ENCODE data around the gene ASMTL.
"Not testable (repeated sequence)": the region's sequence is repeated elsewhere in the genome, so short reads cannot be mapped to it uniquely, and the experiment has no call there.

ASMTL gene

DNA sequence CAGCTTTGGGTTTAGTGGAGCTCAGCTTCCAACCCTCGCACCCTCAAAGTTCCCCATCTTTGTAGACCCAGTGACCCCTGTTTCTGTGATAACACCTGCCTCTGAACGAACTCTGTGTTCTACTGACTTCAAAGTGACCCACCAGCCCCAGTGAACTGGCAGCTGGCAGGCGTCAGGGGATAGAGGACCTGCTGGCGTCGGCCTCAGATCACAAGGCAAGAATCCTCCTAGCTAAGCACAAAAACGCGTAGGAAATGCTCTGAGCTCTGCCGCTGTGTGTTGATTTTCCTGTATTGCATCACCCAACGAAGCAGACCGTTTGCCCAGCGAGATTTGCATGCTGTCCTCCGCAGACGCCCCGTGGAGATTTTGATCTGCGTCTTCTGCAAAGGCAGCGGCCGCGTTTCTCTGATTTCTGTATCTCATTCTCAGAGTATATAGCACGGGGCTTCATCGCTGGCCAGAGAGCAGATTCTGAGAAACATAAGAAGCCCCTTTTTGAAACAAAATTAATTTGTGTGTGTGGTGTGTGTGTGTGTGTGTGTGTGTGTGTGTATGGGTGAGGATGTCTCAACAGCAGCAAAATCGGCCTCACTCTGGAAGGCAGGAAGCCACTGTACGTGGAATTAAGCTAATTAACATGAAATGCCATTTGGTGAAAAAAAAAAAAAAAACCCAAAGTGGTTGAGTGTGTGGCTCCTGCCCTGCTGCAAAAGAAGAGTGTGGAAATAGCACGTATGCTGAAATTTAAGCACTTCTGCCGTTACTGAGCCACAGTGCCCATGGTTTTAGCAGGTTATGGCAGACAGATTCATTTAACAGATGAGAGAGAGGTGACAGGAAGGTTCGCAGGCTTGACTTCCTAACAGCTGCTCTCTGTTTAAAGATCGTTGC lies 29.2 kb upstream of the ASMTL start:
- peak; percentile 93 for DNase-seq (ENCODE audit: low spot score)

DNA sequence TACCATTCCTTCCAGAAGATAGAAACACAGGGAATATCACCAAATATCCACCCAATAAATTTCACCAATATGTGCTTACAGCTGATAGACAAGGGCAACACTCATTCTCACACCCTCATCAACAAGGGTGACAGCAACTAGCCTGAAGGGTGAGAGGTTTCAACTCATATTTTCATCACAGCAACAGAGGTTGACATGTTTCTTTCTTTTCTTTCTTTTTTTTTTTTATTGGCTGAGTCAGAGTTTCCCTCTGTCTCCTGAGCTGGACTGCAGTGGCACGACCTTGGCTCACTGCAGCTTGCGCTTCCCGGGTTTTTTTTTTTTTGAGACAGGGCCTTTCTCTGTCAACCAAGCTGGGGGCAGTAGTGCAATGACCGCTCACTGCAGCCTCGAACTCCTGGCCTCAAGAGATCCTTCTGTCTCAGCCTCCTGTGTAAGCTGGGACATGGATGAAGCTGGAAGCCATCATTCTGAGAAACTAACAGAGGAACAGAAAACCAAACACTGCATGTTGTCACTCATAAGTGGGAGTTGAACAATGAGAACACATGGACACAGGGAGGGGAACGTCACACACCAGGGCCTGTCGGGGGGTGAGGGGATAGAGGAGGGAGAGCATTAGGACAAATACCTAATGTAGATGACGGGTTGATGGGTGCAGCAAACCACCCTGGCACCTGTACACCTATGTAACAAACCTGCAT lies 27.5 kb upstream of the ASMTL start:
- DNase-seq (ENCODE audit: low spot score), result no peak

DNA sequence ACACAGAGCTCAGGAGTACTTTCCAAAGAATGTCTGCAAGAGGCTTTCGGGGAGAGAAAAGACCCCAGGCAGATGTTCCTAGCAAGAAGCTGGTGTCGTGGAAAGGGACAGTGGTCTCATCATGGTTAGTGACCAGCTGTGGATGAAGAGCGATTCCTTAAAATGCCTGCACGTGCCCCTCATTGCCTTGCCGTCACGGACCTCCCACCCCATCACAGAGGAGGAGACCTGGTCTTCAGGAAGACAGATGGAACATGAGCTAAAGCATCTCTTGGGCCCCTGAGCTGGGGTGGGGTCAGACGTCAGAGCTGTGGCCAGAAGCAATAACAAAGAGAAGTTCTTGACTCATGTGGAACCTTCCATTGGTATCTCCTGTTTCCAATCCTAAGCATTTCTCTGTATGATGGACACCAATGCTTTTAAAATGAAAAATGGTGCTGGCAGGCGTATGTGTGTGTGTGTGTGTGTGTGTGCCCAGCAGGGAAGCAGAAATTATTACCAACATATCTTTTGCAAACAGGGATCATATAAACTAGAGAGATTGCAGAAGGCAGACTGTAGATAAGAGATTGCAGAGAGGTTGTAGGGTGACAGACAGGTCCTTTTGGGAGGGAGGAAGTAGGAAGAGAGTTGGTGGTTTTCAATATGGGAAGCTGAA lies 25.2 kb upstream of the ASMTL start:
- DNase-seq (ENCODE audit: low spot score), result no peak

DNA sequence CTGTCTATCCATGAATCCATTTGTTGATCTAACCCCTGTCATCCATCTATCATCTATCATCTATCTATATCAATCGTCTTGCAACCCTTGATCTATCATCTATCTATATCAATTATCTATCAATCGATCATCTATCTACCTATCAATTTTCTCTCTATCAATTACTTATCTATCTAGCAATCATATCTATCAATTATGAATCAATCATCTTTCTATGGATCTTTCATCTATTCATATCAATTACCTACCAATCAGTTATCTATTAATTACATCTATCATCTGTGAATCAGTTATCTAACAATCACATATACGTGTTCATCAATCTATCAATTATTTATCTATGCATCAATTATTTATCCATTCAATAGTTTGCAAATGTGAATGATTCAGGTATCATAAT lies 24.5 kb upstream of the ASMTL start:
- no peak for DNase-seq (ENCODE audit: low spot score)

DNA sequence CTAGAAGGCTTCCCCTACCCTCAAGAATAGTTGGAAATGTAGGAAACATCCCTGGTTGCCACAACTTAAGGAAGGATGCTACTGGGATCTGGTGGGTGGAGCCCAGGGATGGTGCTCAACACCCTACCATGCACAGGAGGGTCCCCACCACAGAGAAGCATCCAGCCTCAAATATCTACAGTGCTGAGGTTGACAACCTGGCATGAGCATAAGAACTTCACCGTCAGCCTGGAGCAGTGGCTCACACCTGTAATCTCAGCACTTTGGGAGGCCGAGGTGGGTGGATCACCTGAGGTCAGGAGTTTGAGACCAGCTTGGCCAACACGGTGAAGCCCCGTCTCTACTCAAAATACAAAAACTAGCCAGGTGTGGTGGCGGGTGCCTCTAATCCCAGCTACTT lies 24.0 kb upstream of the ASMTL start:
- DNase-seq (ENCODE audit: low spot score), result no peak

DNA sequence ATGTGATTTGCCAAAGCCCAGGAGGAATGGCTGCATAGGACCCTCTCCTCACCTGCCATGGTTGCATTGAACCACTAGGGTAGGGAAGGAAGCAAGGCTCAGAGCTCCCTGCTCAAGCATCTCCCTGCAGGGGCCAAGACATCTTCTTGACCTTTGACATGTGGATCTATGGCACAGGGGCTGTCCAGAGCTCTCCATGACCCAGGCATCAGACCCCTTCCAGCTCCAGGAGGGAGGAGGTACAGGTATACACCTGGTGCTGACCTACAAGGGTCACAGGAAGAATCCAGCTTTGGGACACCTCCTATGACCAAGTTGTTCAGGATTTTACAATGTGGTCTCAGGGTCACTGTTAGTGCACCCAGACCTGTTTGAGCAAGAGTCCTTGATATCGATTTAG lies 23.2 kb upstream of the ASMTL start:
- no peak for DNase-seq (ENCODE audit: low spot score)

DNA sequence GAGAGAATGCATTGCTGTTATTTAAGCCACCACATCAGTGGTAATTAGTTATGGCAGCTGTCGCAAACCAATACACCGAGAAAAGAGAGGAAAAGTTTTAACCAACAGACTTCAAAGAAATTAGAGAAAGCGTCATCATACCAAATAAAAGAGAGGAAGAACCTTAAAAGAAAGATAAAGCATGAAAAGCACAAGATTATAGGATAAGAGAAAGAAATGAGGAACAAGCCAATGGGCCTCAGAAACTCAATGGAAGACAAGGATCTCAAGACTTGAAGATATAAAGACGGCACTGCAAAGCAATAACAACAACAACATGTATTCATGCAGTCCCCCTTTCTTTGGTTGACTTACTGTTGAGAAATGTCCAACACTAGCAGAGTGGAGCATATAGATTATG lies 22.8 kb upstream of the ASMTL start:
- no peak for DNase-seq (ENCODE audit: low spot score)

DNA sequence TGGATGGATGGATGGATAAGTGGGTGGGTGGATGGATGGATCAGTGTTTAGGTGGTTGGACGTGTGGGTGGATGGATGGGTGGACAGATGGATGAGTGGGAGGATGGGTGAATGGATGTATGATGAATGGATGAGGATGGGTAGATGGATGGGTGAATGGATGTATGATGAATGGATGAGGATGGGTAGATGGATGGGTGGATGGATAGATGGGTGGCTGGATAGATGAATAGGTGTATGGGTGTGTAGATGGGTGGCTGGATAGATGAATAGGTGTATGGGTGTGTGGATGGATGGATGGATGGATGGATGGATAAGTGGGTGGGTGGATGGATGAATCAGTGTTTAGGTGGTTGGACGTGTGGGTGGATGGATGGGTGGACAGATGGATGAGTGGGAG lies 21.9 kb upstream of the ASMTL start:
- not testable (repeated sequence) for DNase-seq (ENCODE audit: low spot score)

DNA sequence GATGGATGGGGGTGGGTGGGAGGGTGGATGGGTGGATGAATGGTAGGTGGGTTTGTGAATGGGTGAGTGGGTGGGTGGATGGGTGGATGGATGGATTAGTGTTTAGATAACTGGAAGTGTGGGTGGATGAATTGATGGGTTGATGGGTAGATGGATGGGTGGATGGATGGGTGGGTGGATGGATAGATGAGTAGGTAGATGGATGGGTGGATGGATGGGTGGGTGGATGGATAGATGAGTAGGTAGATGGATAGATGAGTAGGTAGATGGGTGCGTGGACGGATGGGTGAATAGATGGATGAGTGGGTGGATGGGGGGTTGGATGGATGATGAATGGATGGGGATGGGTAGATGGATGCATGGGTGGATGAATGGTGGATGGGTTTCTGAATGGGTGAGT lies 20.3 kb upstream of the ASMTL start:
- DNase-seq (ENCODE audit: low spot score), result no peak

DNA sequence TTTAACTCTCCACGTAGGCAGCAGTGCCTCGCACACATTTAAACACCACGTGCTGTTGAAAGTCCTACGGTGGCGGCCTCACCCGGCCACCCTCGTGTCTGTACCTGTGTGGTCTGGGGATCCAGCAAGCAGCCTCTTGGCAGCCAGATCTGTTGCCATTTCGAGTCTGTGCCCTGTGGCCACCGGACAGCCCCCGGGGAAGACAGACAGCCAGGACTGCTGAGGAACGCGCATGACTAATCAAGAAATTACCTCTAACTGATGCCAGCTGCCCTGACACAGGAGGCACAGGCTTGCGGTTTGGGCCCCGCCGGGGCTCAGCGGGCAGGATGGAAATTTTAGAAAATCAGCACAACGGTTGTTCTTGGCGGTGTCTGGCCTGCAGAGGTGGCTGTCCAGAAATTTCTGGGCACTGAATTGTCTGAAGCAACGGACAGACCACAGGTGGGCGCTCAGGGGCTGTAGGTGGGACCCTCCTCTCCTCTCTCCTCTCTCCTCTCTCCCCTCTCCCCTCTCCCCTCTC lies 15.6 kb upstream of the ASMTL start:
- peak; percentile 90 for DNase-seq (ENCODE audit: low spot score)

DNA sequence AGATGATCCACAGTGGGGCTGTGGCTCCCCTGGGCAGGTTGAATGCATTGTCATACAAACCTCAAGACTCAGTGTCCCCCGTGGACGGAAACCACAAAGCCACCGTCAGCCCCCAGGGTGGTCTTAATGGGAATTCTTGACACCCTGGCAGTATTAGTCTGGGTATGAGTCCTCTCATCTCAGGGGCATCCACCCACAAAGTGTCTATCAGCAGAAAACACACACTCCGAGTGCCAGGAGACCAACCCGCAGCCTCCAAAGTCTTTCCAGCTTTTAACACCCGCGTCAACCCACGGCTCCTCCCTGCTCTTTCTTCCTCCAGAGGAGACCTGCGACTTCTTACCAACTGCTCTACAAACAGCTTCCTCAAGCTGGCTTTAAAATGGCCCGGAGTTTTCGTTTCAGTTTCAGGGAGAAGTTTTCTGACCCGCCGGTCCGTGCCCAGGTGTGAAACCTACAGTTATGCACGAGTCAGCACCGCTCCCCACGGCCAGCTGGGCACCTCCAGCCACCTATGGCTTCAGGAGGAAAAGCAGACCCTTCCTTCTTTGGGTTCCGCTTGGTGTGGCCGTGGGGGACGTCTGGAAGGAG lies 14.4 kb upstream of the ASMTL start:
- peak; percentile 76 for DNase-seq (ENCODE audit: low spot score)

DNA sequence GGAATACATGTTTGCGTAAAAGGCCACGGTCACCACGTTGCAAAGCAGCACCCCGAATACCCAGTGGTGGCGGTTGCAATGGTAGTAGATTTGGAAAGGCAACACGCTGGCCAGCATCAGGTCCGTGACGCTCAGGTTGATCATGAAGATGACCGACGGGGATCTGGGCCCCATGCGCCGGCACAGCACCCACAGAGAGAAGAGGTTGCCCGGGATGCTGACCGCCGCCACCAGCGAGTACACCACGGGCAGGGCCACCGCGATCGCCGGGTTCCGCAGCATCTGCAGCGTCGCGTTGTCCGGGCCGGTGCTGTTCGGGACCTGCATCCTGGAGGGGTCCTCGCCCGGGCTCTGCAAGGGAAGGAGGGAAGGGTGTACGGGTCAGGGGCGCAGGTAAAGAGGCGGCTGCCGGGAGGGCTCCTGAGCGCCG lies 13.5 kb upstream of the ASMTL start:
- no peak for DNase-seq (ENCODE audit: low spot score)

DNA sequence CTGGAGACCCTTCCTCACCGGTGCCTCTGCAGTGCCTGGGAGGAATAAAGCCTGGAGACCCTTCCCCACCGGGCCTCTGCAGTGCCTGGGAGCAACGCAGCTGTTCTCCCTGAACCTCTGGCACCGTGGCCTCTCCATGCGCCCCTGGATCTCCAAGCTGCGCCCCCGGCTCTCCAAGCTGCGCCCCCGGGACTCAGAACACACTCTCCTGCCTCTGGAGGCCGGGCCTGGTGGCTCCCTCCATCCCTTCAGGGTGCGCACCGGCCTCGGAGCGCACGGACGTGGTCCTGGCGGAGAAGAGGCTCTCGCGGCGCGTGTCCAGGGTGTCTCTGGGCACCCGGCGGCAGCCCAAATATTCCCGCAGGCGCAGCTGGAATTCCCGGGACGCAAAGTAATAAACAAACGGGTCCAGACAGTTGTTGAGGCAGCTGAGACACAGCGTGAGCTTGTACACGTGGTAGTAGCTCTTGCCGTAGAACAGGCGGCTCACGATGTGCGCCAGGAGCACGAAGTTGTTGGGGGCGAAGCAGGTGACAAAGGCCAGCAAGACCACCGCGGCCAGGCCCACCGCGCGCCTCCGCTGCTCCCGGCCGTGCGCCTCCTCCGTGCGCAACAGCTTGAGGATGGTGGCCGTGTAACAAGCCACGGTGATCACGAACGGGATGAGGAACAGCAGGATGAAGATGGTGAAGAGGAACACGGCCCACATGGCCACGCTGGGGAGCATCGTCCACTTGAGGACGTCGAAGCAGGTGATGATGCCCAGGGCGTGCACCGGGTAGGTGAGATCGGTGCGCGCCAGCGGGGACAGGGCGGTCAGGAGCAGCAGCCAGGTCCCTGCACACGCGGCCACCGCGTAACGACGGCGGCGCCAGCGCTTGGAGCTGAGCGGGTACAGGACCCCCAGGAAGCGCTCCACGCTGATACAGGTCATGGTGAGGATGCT lies 12.8 kb upstream of the ASMTL start:
- no peak for DNase-seq (ENCODE audit: low spot score)

DNA sequence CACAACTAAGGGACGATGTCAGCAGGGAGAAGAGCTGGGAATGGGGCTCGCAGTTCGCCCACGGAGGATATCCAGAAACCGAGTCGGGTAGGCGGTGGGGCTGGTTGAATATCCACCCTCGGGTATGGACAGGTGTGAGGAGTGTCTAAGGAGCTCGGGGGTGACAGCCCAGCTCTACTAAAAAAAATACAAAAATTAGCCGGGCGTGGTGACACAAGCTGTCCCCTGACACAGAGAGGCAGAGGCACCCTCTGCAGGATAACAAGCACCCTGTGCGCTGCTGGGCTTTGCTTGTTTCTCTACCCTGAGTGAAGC lies 12.2 kb upstream of the ASMTL start:
- DNase-seq (ENCODE audit: low spot score), result no peak

DNA sequence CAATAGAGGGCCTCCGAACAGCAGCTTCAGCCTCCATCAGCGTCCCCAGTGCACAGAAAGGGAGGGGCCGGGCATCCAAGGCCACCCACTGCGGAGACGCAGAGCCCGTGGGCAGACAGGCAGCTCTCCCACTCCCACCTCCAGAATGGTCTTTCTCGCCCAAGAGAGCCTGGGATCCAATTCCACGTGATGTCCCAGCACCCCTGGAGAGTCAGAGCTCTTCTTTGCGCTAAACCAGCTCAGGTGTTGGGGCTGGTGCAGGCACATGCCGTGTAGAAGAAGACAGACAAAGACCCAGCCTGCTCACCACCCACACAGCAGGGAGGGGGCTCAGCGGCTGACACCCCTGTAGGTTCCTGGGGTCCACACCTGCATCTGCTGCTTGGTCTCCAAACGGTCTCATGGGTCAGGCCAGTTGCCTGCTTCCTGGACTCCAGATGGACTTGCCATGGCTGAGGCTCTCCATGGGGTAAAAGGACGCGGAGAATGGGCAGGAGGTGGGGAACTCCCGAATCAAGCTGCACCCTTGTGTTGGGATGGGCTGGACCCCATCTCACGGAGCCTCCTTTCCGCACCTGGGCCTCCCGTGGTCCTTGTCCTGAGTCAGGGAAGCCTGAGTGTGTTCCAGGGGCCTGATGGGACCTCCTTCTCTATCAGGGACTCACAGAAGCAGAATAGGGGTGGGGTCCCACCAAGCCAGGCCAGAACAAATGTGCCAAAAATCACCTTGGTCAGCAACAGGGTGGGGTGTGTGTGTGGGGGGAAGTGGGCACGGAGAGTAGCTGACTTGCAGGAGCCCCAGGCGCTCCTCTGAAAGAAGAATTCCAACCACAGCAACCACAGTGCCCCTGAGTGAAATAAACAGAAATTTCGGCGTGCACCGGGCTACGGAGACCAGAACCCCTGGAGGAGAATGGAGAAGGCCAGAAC lies 11.6 kb upstream of the ASMTL start:
- DNase-seq (ENCODE audit: low spot score), result no peak

DNA sequence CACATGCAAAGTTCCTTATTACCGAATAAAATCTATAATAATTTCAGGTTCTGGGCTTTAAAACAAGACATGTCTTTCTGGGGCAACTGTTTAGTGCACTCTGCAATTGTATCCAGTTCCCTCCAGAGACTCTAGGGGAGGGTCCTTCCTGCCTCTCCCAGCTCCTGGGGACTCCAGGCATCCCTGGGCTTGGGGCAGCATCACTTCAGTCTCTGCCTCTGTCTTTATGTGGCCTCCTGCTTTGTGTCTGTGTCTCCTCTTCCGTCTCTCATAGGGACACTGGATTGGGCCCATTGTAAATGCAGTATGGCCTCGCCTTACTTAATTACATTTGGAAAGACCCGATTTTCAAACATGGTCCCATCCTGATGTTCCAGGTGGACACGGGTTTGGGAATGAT lies 10.9 kb upstream of the ASMTL start:
- no peak for DNase-seq (ENCODE audit: low spot score)

DNA sequence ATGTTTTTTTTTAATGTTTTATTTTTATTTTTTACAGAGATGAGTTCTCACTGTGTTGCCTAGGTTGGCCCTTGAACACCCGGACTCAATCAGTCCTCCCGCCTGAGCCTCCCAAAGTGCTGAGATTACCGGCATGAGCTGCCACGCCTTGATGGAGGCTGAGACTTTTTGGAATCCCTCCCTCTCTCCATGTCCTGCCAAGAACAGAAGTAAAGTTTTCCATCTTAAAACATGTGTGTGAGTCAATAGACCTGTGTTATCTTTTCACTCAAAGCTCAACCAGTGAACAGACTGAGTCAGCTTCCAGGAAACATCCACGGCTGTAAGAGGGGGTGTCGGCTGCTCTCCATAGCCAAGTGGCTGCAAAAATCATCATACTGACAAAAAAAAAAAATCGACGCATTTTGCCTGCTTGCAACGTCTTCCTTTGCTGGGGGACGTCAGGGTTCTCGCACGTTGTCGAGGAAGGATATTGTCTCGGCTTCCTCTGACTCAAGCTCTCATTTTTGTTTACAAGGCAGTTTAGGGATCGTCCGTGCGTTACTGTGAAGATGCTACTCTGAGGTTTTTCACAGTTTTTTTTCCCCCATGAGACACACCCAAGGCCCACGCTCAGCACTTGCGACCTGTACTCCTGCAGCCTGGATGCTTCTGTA lies 10.0 kb upstream of the ASMTL start:
- DNase-seq (ENCODE audit: low spot score), result no peak

DNA sequence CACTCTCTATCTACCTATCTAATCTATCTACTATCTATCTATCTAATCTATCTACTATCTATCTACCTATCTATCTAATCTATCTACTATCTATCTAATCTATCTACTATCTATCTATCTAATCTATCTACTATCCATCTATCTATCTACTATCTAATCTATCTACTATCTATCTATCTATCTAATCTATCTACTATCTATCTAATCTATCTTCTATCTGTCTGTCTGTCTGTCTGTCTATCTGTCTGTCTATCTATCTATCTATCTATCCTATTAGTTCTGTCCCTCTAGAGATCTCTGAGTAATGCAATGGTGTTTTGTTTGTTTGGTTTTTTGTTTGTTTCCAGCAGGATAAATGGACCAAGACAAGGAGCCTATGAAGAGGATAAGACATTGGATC lies 9.4 kb upstream of the ASMTL start:
- no peak for DNase-seq (ENCODE audit: low spot score)

DNA sequence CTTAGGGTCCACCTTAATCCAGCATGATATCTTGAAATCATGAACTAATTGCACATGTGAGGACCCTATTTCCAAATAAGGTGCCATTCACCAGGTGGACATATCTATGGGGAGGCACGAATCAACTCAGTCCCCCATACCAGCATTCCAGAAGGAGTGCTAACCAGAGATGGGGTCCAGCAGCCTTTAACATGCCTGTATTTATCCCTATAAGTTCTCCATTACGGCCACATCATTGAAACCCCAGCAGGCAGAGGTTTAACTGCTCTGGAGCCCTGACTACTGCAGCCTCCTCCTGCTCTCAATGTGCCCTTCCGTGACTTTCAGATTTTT lies 3.2 kb upstream of the ASMTL start:
- DNase-seq (ENCODE audit: low spot score), result no peak

All from NAMALWA (cell line).